NOMO-1 treated with DMSO at 0.1 percent for 48 hours (cell line): ENCODE results near the gene SLC9A3.

Experiments used
- DNase-seq: peaks from one replicate; lab custom pipeline; 2025; ENCODE audit not compliant: unreplicated experiment; lab: John Stamatoyannopoulos, UW

Gene SLC9A3

DNA sequence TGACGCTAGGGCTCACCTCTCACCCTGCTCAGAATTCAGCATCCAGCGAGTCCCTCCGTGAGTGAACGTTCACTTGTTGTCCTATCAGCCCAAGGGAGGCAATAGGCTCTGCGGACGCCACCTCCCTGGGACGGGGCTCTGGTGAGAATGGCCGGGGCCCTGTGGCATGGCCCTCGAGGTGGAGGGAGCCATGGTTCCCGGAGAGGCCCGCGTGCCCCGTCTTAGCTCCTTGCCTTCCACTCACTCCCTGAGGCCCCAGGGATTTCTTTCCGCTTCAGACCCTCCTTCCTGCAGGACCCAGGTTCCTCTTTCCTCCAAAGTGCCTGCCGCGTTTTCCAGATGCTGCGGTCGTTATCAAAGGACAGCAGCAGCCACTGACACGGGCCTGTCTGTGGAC is 59.8 kb downstream of the SLC9A3 start:
- DNase-seq: no peak

DNA sequence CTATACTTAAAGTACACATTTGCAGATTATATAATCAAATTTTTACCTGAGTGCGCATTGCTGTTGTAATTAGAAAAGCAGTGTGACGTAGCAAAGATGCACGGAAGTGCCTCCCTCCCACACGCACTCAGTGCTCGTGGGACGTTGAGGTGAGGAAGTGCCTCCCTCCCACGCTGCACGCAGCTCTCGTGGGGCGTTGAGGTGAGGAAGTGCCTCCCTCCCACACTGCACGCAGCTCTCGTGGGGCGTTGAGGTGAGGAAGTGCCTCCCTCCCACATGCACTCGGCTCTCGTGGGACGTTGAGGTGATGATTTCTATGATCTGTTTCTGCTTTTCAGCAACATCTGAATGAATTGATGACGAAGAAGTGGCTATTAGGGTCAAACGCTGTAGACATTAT is 60.3 kb downstream of the SLC9A3 start:
- DNase-seq: no peak

DNA sequence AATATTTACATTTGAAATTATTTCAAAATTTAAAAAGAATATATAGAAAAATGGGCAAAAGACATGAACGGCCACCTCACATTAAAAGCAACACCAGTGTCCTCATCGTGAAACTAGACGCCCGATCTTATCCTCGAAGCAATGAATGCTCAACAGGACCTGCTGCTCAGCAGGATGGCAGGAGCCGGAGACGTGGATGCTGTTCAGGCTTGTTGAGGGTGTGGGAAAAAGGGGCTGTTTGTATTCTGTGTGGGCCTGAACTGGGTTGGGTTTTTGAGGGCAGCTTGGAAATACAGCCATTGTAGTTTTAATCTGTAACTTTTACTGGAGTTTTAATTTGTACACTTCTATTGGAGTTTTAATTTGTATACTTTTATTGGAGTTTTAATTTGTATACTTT is 60.9 kb downstream of the SLC9A3 start:
- DNase-seq: no peak

DNA sequence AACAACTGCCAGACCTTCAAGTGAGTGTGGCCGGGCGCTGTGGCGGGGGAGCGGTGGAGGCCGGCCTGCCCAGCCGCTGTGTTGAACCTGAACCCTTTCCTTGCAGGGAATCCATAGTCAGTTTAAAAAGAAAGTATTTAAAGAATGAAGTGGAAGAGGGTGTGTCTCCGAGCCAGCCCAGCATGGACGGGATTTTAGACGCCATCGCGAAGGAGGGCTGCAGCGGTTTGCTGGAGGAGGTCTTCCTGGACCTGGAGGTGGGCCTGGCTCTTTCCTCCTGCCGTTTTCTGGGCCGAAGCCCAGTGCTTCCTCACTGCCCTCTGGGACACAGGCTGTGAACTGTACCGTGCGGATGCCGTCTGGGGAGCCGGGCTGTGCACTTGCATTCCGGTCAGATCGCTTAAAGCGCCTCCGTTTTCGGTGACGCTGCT is 62.2 kb downstream of the SLC9A3 start:
- DNase-seq: no peak

DNA sequence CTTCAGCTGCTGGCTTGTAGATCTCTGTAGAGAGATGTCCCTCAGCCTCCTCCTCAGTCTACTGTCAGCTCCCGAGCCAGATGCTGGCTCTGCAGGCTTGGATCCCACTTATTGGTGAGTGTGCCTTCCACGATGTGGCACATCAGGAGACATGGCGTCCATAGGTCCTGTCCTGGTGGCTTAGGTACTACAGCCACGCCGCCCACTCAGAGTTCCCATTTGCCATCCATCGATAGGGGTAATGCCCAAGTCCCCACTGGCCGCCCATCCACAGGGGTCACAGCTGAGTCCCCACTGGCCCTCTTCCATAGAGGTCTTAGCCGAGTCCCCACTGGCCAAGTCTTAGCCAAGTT is 64.0 kb downstream of the SLC9A3 start:
- no peak for DNase-seq

DNA sequence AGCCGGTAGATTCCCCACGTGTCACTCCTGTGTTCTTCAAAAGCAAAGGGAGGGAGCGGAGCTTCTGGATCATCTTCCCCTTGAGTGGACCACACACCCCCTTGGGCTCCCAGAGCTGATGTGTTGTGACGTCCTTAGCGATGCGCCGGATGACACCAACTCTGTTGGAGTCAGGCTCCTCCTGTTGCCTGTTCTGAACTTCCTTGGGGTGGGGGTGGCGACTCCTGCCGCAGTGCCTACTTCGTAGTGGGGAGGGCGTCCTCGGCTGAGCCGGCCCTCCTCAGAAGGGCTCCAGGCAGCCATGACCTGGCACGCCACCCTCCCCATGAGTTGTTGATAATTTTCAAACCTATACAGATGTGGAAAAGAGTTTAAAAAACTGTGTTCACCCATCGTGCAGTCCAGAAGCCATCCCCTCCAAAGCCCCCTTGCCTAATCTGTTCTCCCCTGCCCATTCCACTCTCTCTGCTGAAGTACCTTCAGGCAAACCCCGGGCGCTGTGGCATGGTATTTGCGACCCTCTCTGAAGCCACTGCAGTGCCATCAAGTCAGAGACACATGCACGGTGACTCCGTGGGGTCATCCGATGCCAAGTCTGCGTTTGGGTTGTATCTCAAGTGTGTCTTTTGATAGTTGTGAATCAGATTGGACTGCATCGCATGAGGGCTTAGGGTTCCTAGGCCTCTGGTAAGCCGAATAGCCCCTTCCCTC is 64.5 kb downstream of the SLC9A3 start:
- DNase-seq: no peak

DNA sequence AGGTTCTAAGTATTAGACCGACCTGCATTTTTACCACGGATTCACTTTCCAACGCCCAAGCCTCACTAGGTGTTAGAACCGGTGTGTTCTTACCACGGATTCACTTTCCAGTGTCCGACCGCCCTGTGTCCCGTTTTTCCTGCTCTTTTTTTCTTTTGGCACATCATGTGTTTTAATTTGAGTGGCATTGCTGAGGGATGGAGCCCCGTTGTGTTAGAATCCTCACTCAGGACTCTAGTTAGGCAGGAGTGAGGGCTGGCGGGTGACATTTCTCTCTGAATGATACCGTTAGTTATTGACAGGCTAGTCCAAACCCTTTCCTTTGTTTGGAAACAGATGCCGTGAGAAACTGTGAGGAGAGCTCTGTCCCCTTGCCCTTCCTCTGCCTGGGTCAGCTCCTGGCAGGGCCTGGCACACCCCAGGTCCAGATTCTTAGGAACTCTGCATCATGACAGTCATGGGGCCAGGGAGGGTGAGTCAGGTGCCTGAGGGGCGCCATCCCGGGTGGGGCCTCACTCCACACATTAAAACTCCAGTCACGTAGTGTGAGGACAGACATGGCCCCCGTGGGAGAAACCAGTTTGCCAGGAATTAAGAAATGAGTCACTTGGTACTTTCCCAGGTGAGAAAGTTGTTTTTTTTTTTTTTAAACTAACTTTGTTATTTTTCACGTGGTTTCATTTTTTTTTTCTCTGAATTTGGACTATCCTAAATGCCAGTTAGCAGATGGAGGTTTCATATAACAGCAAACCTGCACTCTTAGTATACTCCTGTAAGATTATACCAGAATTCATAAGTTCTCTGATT is 65.5 kb downstream of the SLC9A3 start:
- no peak for DNase-seq

DNA sequence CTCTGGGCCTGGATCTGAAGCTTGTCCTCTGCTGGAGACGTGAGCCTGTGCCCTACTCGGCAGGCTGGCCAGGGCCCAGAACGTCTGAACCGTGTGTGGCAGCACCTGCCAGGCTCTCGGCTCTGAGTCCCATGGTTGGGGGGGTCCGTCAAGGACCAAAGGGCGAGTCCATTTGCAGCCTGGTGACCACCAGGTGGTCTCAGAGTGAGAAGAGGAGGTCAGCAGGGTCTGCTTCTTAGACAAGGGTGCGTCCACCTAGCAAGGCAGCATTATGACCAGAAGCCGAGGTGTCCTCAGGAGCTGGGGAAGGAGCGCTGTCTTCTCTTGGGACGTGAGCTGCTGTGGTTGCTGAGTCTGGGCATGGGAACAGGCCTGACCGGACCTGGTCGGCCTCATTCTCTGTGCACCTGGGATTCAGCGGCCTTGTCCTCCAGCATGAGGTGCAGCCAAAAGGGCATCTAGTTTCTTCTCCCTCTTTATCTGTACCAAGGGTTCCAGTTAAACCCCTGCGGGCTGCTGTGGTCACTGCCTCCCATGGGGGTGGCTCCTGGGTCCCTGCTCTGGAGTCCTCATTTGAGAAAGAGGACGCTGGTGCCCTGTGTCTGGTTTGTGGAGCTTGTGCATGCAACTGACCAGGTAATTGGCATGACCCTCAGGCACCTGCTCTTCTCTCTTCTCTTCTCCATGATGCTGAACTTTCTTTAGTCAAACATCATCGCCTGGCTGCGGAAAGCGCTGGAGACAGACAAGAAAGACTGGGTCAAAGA is 66.9 kb downstream of the SLC9A3 start:
- DNase-seq: no peak

DNA sequence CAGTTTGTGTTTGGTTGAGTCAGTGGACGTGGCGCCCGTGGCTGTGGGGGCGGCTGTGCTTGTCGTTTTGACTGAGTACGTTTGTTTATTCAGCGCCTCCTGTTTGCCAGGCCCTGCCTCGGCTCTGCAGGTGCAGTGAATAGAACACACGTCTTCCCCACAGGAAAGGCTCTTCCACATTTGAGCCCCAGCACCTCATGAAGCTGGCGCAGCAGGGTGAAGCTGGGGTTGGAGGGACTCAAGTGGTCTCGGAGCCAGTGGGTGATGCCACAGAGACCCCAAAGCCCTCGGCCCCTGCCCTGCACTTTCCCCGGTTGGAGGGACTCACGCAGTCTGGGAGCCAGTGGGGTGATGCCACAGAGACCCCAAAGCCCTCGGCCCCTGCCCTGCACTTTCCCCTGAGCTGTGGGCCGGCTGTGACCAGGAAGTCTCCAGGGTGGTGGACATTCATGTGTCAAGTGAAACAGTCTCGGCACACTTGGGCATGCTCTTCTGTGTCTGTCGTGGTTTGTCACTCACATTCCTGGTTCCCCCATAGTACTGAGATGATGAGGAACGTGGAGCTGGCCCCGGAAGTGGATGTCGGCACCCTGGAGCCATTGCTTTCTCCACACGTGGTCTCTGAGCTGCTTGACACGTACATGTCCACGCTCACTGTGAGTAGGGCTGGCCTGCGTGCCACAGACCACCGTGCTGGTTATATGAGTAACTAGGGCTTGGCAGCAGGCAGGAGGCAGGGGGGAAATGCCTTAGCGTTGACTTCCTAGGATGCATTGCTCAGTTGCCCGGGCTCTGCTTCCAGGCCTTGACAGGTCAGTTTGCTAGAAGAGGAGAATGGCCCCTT is 67.7 kb downstream of the SLC9A3 start:
- no peak for DNase-seq

DNA sequence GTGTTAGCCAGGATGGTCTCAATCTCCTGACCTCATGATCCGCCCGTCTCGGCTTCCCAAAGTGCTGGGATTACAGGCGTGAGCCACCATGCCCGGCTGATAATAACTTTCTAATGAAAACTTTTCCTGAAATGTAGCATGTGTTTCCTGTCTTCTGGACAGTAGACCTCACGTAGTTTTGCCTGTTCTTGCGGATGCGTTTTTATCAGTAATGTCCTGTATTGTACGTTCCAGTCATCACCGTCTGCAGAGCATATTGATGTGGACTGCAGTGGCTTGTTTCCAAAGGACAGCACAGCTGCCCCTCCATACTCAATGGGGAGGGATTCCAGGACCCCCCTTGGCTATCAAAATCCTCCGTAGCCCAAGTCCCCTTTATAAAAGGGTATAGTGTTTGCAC is 68.4 kb downstream of the SLC9A3 start:
- DNase-seq: no peak

DNA sequence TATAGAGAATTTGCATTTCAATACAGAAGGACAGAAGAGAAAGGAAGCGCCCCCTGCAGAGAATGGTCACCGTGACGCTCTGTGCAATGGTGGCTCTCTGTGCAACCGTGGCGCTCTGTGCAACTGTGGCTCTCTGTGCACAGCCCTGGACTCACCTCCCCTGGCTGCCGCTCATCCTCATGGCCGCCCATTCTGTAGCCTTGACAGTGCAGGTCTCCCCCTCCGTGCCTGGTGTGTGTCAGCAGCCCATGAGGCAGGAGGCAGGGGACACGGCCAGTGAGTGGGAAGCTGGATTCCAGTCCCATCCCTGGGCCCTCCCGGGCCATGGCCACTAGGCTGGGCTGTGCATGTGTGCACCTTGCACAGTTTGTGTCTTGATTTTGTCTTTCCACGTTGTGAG is 69.3 kb downstream of the SLC9A3 start:
- no peak for DNase-seq

DNA sequence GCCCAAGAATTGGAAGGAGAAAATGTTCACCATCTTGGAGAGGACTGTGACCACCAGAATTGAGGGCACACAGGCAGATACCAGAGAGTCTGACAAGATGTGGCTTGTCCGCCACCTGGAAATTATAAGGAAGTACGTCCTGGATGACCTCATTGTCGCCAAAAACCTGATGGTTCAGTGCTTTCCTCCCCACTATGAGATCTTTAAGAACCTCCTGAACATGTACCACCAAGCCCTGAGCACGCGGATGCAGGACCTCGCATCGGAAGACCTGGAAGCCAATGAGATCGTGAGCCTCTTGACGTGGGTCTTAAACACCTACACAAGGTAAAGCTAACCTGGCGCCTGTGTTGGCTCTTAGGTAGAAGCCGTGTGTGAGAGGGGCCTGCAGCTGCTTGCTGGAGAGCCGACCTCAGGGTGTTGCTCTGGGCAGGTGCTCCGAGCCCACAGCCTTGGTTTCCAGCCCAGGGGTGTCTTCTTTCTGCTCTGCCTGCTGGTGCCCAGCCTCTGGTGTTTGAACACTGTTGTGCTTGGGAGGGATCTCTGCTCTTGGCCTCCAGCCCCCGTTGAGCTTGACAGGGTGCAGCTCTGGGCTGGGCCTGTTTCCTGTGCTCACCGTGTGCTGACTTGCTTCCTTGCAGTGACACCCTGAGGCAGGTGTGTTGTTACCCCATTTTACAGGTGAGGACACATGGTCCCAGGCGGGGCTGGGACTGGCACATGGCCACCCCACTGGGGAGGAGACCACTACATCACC is 70.3 kb downstream of the SLC9A3 start:
- DNase-seq: no peak

DNA sequence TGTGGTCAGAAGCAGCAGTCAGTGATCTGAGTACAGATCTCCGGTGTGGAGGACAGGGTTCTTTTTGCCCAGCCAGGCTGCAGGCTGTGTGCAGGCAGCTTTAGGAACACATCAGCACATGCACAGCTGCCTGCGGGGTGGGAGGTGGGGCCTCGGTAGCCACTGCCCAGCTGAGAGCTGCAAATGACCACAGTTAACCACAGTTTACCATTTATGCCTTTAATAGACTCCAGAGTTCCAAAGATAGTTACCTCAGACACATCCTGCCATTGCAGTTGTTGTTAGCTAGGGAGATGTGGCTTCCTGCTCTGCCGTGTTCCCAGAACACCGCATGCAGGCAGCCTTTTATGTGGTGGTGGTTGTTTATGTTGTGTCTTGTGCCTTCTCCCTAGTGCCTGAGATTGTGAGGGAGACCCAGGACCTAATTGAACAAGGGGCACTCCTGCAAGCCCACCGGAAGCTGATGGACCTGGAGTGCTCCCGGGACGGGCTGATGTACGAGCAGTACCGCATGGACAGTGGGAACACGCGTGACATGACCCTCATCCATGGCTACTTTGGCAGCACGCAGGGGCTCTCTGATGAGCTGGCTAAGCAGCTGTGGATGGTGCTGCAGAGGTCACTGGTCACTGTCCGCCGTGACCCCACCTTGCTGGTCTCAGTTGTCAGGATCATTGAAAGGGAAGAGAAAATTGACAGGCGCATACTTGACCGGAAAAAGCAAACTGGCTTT is 71.1 kb downstream of the SLC9A3 start:
- no peak for DNase-seq

DNA sequence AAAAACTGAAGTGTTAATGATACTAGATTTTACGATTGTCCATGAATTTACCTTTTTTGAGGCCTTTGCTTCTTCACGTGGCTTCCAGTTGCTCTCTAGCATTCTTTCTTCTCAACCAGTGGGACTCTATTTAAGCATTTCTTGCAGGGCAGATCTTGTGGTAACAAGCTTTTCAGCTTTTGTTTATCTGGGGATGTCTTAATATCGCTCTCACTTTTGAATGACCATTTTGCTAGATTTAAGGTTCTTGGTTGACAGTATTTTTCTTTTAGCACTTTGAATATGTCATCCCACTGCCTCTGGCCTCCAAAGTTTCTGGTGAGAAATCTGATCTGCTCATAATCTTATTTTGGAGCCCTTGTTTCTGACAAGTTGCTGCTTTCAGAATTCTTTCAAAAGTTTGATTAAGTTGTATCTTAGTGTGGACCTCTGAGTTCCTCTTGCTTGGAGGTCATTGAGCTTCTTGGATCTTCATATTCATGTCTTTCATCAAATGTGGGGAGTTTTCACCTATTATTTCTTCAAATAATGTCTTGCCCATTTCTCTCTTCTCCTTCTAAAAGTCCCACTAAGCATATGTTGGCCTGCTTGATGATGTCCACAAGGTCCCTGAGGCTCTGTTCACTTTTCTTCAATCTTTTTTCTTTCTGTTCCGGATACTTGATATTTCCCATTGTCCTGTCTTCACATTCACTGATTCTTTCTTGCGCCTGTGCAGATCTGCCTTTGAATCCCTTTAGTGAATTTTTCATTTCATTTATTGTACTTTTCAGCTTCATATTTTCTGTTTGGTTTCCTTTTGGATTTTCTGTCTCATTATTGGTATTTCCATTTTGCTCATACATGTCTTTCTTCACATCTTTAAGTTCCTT is 72.4 kb downstream of the SLC9A3 start:
- no peak for DNase-seq

DNA sequence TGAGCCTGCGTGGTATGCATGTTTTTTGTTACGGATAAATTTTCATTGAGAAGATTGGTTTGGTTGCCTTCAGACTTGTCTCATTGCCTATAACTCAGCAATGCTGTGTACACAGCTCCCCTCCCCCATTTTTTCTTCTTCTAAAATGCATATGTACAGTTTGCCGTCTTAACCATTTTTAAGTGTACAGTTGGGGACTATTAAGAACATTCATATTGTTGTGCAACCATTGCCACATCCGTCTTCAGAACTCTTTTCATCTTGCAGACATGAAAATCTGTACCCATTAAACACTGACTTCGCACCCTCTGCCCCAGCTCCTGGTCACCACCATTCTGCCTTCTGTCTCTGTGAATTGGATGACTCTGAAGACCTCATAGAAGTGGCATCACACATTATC is 75.1 kb downstream of the SLC9A3 start:
- peak; percentile 88 for DNase-seq

DNA sequence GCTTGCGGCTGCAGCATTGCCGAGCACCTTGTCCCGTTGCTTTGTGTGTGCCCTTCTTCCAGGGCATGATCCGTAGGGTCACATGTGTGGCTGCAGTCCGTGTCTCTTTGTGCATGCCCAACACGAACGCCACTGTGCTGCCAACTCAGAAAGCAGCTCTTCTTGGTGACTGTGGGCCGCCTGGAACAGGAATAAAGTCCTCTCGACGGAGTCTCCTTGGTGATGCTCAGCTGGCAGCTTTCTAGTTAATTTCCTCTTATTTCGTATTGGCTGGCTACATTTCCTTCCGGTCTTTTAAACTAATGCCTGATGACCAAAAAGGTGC is 75.5 kb downstream of the SLC9A3 start:
- DNase-seq: no peak

DNA sequence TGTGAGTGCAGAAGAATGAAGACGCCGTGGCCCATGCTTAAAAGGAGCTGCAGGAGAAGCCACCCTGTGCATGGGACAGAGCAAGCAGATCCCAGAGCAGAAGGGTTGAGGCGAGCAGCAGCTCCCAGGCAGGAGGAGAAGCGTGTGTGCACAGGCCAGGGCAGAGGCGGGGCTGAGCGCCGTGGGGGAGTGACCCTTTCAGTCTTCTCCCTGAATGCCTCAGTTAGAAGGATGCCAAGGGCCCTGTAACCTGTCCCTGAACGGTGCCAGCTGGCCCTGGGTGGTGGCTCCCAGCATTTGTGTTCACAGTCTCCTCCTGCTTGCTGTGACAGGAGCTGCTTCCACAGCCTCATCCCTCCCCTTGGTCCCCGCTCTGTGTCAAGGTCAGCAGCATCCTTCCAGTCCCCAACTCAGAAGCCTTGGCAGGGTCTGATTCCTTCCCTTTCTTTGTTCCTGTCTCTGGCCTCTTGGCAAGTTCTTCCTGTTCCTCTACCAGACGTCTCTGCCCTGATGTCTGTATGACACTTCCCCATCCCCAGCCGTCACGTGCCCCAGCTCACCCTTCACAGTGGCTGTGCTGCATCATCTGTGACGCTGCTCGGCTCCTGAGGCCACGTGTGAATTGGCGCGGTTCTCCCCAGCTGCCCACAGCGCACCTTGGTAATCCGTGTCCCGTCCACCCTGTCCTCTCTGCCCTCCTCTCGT is 76.0 kb downstream of the SLC9A3 start:
- peak; percentile 100 for DNase-seq

DNA sequence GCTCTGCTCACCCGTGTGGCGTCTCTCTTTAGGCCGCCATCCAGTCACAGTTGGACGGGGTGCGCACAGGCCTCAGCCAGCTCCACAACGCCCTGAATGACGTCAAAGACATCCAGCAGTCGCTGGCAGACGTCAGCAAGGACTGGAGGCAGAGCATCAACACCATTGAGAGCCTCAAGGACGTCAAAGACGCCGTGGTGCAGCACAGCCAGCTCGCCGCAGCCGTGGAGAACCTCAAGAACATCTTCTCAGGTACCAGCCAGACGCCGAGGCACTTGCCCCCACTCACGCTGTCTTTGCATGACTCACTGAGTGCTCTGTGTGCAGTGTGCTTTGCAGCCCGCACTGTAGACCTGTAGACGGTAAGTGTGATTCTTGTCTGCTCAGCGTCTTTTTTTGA is 76.7 kb downstream of the SLC9A3 start:
- DNase-seq: no peak
